Measurements from ENCODE around the gene FLT1. TPM values are rescaled to one million over a fixed set of nuclear protein-coding genes. Genes with fewer than 3 reads are reported as not detected.

The FLT1 gene
- polyA plus RNA-seq, 3 donors from 2014 or later: not detected

DNA sequence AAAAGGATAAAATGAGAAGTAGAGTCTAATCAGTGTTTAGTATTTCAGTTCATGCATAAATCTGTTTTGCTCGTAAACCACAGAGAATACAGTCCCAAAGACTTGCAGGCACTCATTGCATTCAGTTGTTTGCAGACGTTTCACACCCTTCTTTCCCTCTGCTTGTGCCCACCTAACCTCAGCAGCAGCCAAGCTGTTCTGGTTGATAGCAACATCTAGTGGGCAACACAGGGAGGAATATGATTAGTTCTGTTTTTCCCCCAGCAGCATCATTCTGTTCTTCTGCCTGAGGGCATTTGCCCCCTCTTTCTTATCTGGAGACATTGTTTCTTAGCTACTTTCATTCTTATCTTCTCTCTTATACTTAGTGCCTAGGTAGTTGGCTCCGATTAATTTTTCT lies 221.0 kb downstream of the FLT1 start:
- Mint-ChIP-seq H3K4me3 (no peak overlapping the region), H3K9me3 (no peaks in the 10 kb centered on the region), H3K27me3 (ENCODE audit: low read depth in 3 of 3) (no peaks in the 10 kb centered on the region), H3K4me1 (peaks cover 6 to 18% of the 10 kb centered on the region in 2 donors), H3K27ac (no peak overlapping the region), H3K36me3 (peaks cover 11 to 34% (median 13%) of the 10 kb centered on the region in 3 donors)
- no peak for DNase-seq

DNA sequence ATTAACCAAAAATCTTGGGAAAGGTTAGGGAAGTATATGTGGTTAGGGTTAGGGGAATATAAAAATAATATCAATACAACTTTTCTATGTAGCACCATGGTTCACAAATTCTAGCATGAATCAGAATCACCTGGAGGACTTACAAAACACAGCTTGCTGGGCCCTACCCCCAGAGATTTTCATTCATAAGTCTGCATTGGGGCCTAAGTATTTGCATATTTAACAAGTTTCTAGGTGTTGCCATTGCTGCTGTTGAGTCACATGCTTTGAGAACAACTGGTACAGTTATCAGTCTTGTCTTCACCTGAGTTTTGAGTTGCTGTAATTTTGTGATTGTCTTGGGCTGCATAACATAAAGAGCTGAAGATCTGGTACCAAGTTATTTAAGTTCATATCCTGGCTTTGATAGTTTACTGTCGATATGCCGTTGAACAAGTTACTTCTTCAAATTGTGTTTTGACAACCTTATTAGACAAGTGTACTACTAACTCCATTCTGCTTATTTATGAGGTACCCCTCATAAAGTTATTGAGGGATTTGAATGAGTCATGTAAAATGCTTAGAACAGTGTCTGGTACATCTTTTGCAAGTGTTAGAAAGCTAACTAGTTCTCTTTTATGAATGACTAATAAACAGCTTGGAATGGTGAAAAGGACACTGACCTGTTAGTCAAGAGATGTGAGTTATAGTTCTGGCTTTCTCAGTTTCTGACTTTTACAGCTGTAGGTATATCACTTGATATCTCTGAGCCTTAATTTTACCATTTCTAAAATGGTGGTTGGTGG lies 223.7 kb downstream of the FLT1 start:
- no peak overlapping the region for H3K4me3 Mint-ChIP-seq
- H3K4me1 Mint-ChIP-seq: peaks cover 13 to 32% of the 10 kb centered on the region in 2 donors
- H3K9me3 Mint-ChIP-seq: no peaks in the 10 kb centered on the region
- peaks cover 18 to 41% (median 20%) of the 10 kb centered on the region in 3 donors for H3K36me3 Mint-ChIP-seq
- H3K27ac Mint-ChIP-seq: no peak overlapping the region
- peaks cover 0 to 4% (median 2%) of the 10 kb centered on the region in 3 donors for H3K27me3 Mint-ChIP-seq (ENCODE audit: low read depth in 3 of 3)
- DNase-seq: no peak

DNA sequence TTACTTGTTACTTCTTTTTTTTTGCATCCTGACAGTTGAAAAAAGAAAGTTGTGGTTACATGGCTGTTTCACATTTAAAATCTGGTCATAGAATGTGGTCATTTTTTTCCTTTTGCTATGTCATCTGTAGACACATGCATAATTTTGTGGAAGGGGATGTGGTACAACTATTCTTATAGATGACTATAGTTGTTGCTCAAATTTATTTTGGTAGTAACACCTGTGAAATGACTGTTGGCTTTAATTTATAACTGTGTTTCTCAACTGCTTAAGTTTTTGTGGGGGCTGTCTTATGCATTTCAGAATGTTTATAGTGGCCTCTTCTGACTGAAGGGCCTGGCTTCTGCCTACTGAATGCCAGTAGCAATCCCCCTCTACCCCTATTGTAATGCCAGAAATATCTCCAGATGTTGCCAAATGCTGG lies 226.1 kb downstream of the FLT1 start:
- peak overlapping the region; percentile 18 to 75 (median 60) for H3K27ac Mint-ChIP-seq
- peaks cover 0 to 4% (median 2%) of the 10 kb centered on the region in 3 donors for H3K27me3 Mint-ChIP-seq (ENCODE audit: low read depth in 3 of 3)
- no peaks in the 10 kb centered on the region for H3K9me3 Mint-ChIP-seq
- peak overlapping the region in 3 of 5 donors; percentile 2 to 33 (median 25) for H3K4me3 Mint-ChIP-seq
- peaks cover 13 to 32% of the 10 kb centered on the region in 2 donors for H3K4me1 Mint-ChIP-seq
- peak; percentile 63 to 68 (median 64) for DNase-seq
- H3K36me3 Mint-ChIP-seq: peaks cover 15 to 21% (median 19%) of the 10 kb centered on the region in 3 donors

DNA sequence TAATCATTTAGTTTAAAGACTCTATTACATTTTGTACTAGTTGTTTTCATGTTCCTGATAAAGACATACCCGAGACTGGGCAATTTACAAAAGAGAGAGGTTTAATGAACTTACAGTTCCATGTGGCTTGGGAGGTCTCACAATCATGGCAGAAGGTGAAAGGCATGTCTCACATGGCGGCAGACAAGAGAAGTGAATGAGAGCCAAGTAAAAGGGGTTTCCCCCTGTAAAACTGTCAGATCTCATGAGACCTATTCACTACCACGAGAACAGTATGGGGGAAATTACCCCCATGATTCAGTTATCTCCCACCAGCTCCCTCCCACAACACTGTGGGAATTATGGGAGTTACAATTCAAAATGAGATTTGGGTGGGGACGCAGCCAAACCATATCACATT lies 227.4 kb downstream of the FLT1 start:
- Mint-ChIP-seq H3K27ac (peak overlapping the region in 3 of 6 donors; percentile 47 to 64 (median 56)), H3K27me3 (ENCODE audit: low read depth in 3 of 3) (peaks cover 0 to 5% (median 4%) of the 10 kb centered on the region in 3 donors), H3K4me1 (peaks cover 13 to 32% of the 10 kb centered on the region in 2 donors), H3K36me3 (peaks cover 23 to 28% (median 28%) of the 10 kb centered on the region in 3 donors), H3K9me3 (no peaks in the 10 kb centered on the region), H3K4me3 (no peak overlapping the region)
- DNase-seq: no peak

DNA sequence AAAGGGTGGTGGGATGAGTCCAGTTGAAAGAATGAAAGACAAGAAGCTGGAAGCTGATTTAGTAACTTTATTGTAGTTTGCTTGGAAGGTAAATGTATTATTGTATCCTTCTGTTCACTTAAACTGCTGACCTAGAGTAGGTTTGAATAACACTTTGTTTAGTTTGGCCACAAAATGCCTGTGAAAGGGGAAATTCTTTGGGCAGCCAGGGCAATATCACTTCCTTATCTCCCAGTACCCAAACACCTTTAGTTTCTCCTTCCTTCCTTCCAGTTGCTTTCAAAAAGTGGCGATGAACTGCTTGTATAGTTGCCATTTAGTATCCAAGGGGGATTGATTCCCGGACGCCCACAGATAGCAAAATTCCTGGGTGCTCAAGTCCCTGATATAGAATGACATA lies 236.5 kb downstream of the FLT1 start:
- peaks cover 20 to 38% (median 28%) of the 10 kb centered on the region in 3 donors for H3K36me3 Mint-ChIP-seq
- peaks cover 18 to 47% of the 10 kb centered on the region in 2 donors for H3K4me1 Mint-ChIP-seq
- peaks cover 0 to 3% (median 0%) of the 10 kb centered on the region in 3 donors for H3K27me3 Mint-ChIP-seq (ENCODE audit: low read depth in 3 of 3)
- DNase-seq: no peak
- no peaks in the 10 kb centered on the region for H3K9me3 Mint-ChIP-seq
- peak overlapping the region in 1 of 6 donors; percentile 8 for H3K27ac Mint-ChIP-seq
- no peak overlapping the region for H3K4me3 Mint-ChIP-seq

DNA sequence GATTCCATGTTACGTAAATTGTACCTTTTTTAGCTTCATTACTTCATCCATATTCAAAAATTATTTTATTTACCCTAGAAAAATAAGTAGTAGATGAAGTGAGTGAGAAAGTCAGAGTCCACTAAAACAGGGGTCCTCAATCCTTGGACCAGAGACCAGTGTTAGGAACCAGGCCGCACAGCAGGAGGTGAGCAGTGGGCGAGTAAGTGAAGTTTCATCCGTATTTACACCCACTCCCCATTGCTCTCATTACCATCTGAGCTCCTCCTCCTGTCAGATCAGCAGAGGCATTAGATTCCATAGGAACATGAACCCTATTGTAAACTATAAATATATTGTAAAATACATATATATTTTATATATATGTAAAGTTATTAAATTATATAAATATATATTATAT lies 237.6 kb downstream of the FLT1 start:
- Mint-ChIP-seq H3K4me3 (no peak overlapping the region), H3K4me1 (peaks cover 20 to 55% of the 10 kb centered on the region in 2 donors), H3K36me3 (peaks cover 12 to 32% (median 20%) of the 10 kb centered on the region in 3 donors), H3K27ac (no peak overlapping the region), H3K27me3 (ENCODE audit: low read depth in 3 of 3) (no peaks in the 10 kb centered on the region), H3K9me3 (no peaks in the 10 kb centered on the region)
- DNase-seq: no peak

DNA sequence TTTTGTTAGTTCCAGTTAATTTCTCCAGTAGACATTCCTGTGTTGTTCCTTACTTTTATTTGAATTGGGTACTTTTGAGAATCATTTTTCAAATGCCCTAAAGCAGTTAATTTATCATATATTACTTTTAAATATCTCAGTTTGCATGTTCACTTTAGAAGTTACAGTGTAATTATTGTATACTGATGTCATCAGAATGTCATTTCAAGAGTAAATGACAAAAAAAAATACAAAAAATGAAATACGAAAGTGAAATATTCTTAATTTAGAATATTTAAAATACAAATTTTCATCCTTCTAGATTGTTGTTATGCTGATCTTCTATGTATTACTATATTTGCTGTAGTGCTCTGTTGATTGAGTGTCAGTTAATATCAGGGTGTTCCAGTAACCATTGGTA lies 242.4 kb downstream of the FLT1 start:
- peaks cover 16 to 32% (median 20%) of the 10 kb centered on the region in 3 donors for H3K36me3 Mint-ChIP-seq
- no peak overlapping the region for H3K4me3 Mint-ChIP-seq
- peaks cover 0 to 2% (median 0%) of the 10 kb centered on the region in 3 donors for H3K27me3 Mint-ChIP-seq (ENCODE audit: low read depth in 3 of 3)
- no peaks in the 10 kb centered on the region for H3K9me3 Mint-ChIP-seq
- no peak for DNase-seq
- H3K4me1 Mint-ChIP-seq: peaks cover 46 to 87% of the 10 kb centered on the region in 2 donors
- H3K27ac Mint-ChIP-seq: peak overlapping the region in 1 of 6 donors; percentile 25

DNA sequence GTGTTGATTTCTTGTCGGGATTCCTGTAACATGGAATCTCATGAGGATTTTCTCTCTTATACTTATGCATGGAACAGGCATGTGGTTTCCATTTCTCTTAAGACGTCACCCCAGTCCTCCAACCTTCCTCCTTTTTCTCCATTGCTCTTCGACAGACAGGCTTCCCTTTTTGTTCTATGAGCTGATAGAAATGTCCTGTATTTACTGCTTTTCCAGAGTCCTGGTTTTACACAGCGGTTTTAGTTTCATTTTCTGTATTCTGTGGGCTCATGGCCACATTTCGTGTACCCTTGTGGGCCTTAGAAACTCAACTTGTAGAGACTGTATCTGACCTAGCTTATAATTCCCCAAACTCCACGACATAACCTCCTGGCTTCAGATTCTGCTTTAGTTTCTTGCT lies 243.5 kb downstream of the FLT1 start:
- Mint-ChIP-seq H3K4me1 (peaks cover 57 to 91% of the 10 kb centered on the region in 2 donors), H3K27me3 (ENCODE audit: low read depth in 3 of 3) (peaks cover 0 to 2% (median 0%) of the 10 kb centered on the region in 3 donors), H3K4me3 (peak overlapping the region; percentile 3 to 64 (median 41)), H3K27ac (peak overlapping the region in 4 of 6 donors; percentile 12 to 61 (median 34)), H3K36me3 (peaks cover 13 to 24% (median 13%) of the 10 kb centered on the region in 3 donors), H3K9me3 (no peaks in the 10 kb centered on the region)
- no peak for DNase-seq

DNA sequence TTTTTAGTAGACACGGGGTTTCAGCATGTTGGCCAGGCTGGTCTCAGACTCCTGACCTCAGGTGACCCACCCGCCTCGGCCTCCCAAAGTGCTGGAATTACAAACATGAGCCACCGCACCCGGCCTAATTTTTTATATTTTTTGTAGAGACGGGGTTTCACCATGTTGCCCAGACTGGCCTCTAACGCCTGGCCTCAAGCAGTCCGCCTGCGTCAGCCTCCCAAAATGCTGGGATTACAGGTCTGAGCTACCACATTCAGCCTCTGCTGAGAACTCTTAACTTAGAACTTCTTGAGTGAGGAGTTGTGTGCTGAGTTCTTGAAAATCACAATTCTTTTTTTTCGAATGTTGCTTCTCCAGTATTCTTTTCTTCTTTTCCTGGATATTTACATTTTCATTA lies 244.4 kb downstream of the FLT1 start:
- peaks cover 0 to 2% (median 0%) of the 10 kb centered on the region in 3 donors for H3K27me3 Mint-ChIP-seq (ENCODE audit: low read depth in 3 of 3)
- H3K36me3 Mint-ChIP-seq: peaks cover 6 to 24% (median 11%) of the 10 kb centered on the region in 3 donors
- no peak overlapping the region for H3K27ac Mint-ChIP-seq
- H3K9me3 Mint-ChIP-seq: no peaks in the 10 kb centered on the region
- H3K4me1 Mint-ChIP-seq: peaks cover 61 to 92% of the 10 kb centered on the region in 2 donors
- H3K4me3 Mint-ChIP-seq: no peak overlapping the region
- no peak for DNase-seq

Other genes with a start within 250 kb of the FLT1 start
- gene POMP, start 164.0 kb upstream of the FLT1 start, polyA plus RNA-seq: 100 to 1,000 TPM; 136 to 152 (median 138) TPM
- 10 to 100 TPM; 15.7 to 28.8 (median 26.7) TPM for gene SLC46A3, start 223.8 kb upstream of the FLT1 start, polyA plus RNA-seq

All from immature natural killer cell (primary cell).